ENCODE data around the gene FTL.
A peak's percentile ranks its signal among the peaks of the same experiment; 100 is the strongest.

FTL gene

DNA sequence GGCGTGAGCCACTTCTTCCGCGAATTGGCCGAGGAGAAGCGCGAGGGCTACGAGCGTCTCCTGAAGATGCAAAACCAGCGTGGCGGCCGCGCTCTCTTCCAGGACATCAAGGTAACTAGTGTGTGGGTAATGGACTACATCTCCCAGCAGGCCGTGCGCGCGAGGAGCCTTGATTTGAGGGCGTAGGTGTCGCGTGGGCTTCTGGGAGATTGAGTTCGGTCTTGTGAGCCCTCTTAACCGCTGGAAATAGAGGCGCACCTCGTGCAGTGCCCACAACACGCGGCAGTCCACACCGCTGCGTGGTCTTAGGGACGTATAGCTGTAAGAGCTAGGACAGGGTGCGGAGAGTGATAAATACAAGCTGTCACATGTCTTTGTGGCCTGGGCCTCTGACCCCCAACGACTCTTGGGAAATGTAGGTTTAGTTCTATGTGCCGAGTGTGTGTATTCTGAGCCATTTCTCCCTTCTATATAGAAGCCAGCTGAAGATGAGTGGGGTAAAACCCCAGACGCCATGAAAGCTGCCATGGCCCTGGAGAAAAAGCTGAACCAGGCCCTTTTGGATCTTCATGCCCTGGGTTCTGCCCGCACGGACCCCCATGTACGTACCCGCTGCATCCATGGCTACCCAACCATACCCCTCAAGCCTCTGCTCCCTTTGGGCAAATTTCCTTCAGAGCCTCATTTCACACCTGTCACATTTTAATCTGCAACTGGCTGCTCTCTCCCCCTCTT, 864 bp downstream of the FTL start:
- TF ChIP-seq, protein P1, sequence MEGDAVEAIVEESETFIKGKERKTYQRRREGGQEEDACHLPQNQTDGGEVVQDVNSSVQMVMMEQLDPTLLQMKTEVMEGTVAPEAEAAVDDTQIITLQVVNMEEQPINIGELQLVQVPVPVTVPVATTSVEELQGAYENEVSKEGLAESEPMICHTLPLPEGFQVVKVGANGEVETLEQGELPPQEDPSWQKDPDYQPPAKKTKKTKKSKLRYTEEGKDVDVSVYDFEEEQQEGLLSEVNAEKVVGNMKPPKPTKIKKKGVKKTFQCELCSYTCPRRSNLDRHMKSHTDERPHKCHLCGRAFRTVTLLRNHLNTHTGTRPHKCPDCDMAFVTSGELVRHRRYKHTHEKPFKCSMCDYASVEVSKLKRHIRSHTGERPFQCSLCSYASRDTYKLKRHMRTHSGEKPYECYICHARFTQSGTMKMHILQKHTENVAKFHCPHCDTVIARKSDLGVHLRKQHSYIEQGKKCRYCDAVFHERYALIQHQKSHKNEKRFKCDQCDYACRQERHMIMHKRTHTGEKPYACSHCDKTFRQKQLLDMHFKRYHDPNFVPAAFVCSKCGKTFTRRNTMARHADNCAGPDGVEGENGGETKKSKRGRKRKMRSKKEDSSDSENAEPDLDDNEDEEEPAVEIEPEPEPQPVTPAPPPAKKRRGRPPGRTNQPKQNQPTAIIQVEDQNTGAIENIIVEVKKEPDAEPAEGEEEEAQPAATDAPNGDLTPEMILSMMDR (IDR thresholded peaks at IDR 0.05; ENCODE audit: low read depth, low read length, missing control alignments) = no peak
- in situ Hi-C loops (cut with HindIII; ENCODE audit: low sequenced_read_pairs) = no loop called here
- peak overlapping the region; percentile 68 for H3K4me3 ChIP-seq (ENCODE audit: low read depth, low read length)
- peak; percentile 73 for DNase-seq (ENCODE audit: low read depth)

DNA sequence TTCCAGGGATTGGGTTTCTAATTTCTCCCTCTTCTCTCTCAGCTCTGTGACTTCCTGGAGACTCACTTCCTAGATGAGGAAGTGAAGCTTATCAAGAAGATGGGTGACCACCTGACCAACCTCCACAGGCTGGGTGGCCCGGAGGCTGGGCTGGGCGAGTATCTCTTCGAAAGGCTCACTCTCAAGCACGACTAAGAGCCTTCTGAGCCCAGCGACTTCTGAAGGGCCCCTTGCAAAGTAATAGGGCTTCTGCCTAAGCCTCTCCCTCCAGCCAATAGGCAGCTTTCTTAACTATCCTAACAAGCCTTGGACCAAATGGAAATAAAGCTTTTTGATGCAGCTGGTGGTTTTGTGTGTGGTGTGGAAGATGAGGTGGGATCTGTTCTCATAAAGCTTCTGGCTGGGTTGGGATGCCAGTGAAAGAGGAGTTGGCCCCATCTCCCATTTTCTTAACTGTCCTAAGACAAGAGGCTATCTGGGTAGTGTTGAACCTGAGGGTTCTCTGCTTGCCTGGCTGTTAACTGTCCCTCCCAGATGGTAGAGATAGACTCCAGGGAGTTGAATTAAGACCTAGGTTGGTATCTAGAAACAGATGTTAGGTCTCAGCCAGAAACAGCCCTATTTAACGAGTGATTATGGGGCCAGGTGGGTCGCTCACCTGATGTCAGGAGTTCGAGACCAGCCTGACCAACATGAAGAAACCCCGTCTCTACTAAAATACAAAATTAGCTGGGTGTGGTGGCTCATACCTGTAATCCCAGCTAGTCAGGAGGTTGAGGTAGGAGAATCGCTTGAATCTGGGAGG, 1.6 kb downstream of the FTL start:
- H3K4me3 ChIP-seq (ENCODE audit: low read depth, low read length) = peak overlapping the region; percentile 68
- no peak for DNase-seq (ENCODE audit: low read depth)
- TF ChIP-seq, protein P1 (IDR thresholded peaks at IDR 0.05; ENCODE audit: low read depth, low read length, missing control alignments) = no peak

DNA sequence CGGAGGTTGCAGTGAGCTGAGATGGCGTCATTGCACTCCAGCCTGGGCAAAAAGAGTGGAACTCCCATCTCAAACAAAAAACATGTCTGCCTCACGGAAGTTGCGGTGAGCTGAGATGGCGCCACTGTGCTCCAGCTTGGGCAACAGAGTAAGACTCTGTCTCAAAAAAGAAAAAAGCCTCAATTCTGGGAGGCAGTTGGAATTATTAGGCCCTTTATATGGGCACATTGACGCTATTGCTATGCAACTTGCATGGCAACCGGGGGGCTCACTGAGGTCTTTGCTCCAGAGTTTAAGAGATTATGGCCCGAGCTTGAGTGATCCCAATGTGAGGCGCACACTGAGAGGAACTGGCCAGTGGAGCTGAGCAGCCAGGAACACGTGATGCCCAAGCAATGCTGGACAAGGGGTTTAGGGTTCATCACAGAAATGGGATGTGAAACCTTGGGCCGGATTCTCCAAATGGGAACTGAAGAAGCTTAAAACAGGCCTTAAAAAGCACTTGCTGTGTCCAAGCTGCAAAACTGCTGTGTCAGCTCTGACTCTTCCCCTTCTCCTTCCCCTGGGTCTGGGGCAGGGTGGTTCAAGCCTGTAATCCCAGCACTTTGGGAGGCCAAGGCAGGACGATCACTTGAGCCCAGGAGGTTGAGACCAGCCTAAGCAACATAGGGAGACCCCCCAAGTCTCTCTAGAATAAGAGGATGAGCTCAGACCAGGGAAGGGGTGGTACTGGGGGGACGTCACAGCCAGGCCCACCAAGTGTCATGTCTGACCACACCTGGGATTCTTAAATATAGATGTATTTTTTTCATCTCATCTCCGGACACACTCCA, 2.5 kb downstream of the FTL start:
- DNase-seq (ENCODE audit: low read depth) = no peak
- H3K4me3 ChIP-seq (ENCODE audit: low read depth, low read length) = peak overlapping the region; percentile 68
- TF ChIP-seq, protein P1 (IDR thresholded peaks at IDR 0.05; ENCODE audit: low read depth, low read length, missing control alignments) = no peak
- in situ Hi-C loops (cut with HindIII; ENCODE audit: low sequenced_read_pairs) = no loop called here

More for the DNA sequence above, 1.6 kb downstream of the FTL start:
- in situ Hi-C loops (cut with HindIII; ENCODE audit: low sequenced_read_pairs) = no loop called here

DNA sequence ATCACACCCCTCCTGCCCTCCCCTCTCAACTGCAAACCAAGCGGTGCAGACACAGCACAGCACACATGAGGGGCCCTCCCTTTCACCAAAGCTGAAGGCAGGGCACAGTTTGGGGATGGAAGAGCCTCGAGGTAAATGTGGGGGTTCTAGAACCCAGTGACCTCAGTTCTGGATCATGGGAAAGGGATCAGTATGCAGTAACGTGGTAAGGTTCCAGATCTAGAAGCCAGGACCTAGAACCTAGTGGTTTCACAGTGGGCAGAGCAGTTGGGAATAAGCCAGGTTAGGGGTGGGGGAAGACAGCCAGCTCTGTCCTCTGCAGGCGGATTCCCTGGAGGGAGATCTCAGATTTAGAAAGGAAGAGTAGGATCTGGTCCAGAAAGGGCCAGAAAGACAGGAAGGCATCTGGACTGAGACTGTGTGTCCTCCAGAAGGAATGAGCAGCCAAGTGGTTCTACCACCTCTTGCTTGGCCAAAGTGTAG, 3.1 kb downstream of the FTL start:
- H3K4me3 ChIP-seq (ENCODE audit: low read depth, low read length) = no peak overlapping the region
- in situ Hi-C loops (cut with HindIII; ENCODE audit: low sequenced_read_pairs) = no loop called here
- no peak for DNase-seq (ENCODE audit: low read depth)
- TF ChIP-seq, protein P1 (IDR thresholded peaks at IDR 0.05; ENCODE audit: low read depth, low read length, missing control alignments) = no peak

DNA sequence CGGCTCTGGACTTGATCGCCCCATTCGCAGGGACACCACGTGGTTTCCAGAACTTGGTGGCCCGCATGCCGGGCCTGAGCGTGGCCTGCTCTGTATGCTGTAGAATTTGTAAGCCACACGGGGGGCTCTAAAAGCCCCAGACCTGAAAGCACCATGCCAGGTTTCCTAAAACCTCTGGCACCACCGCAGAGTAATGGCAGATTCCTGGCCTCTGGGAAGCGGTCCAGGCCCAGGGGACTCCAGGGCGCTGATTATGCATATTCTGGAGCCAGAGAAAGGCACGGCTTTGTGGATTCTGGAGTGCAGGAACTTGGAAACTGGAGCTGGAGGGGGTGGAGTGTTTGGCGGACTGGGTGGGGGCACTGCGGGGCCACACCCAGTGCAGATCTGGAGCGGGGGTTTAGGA, 3.7 kb downstream of the FTL start:
- no peak overlapping the region for H3K4me3 ChIP-seq (ENCODE audit: low read depth, low read length)
- in situ Hi-C loops (cut with HindIII; ENCODE audit: low sequenced_read_pairs) = no loop called here
- TF ChIP-seq, protein P1 (IDR thresholded peaks at IDR 0.05; ENCODE audit: low read depth, low read length, missing control alignments) = no peak

More for the DNA sequence above, 3.7 kb downstream of the FTL start:
- DNase-seq (ENCODE audit: low read depth) = no peak

All from astrocyte of the cerebellum (primary cell).